ENCODE data around the gene CYTH1.
"Not testable (repeated sequence)": the region's sequence is repeated elsewhere in the genome, so short reads cannot be mapped to it uniquely, and the experiment has no call there.

CYTH1 gene

DNA sequence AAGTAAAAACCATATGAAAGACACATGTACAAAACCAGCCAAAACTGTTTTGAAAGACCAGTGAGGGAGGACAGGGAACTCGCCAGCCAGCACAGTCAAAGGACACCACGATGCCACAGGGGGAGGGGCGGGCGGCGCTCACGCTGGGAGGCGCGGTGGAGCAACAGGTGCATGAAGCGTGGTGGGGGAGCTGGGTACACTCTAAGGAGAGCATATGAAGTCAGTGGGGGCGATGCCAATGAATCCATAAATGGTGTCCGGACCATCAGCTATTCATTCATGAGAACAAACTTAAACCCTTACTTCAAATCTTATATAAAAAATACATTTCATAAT, 103.9 kb downstream of the CYTH1 start:
- no peaks in the 10 kb centered on the region for H3K9me3 ChIP-seq (ENCODE audit: low read length)
- no peak overlapping the region for H3K9ac ChIP-seq (ENCODE audit: low read length)
- H3K4me3 ChIP-seq (ENCODE audit: low read depth in 1 of 2, low read length in 2 of 2), result no peak overlapping the region
- no peak overlapping the region for H3K27ac ChIP-seq (ENCODE audit: low read depth, low read length)
- peaks cover 9% of the 10 kb centered on the region for H3K4me1 ChIP-seq (ENCODE audit: insufficient read depth, low read length)
- no peaks in the 10 kb centered on the region for H3K27me3 ChIP-seq (ENCODE audit: control insufficient read depth in 1 of 2, insufficient read depth in 2 of 2, low read length in 2 of 2)
- H3K36me3 ChIP-seq (ENCODE audit: insufficient read depth, low read length), result peaks cover 53% of the 10 kb centered on the region

DNA sequence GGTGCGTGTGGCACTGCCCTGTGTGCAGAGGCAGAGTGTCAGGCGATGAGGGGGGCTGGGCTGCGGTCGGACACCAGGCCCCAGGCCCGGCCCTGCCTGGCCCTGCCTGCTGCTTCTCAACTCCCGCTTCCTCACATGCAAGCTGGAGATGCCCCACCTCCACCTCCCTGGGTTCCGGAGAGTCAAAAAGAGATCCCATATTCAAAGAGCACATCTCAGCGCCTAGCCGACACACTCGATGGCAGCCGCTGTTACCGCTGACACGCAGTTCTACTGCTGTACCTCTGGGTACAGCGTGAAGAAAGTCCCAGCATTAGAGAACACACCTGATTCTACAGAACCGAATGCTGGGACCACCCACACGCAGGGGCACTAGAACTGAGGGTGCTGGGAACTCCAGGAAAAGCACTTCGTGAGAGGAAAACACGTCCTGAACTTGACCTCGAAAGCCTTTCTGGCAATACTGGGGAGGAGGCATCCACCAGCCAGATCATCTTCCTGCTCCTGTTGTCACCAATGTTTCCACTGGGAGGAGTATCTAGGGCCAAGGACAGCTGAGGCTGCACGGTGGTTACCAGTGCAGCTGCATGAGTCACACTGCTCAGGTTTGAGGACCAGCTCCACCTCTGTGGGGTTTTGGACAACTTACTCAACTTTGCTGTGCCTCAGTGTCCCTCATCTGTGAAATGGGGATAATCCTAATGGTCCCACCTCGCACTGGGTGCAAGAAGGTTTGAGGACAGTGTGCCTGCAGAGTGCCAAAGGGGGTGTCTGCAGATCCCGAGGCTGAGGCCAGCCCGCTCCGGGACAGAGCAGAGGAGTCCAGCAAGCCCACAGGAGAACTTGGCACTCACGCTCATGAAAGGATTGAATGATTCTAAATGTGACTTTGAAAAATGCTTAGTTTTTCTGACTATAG, 104.5 kb downstream of the CYTH1 start:
- H3K27ac ChIP-seq (ENCODE audit: low read depth, low read length), result no peak overlapping the region

DNA sequence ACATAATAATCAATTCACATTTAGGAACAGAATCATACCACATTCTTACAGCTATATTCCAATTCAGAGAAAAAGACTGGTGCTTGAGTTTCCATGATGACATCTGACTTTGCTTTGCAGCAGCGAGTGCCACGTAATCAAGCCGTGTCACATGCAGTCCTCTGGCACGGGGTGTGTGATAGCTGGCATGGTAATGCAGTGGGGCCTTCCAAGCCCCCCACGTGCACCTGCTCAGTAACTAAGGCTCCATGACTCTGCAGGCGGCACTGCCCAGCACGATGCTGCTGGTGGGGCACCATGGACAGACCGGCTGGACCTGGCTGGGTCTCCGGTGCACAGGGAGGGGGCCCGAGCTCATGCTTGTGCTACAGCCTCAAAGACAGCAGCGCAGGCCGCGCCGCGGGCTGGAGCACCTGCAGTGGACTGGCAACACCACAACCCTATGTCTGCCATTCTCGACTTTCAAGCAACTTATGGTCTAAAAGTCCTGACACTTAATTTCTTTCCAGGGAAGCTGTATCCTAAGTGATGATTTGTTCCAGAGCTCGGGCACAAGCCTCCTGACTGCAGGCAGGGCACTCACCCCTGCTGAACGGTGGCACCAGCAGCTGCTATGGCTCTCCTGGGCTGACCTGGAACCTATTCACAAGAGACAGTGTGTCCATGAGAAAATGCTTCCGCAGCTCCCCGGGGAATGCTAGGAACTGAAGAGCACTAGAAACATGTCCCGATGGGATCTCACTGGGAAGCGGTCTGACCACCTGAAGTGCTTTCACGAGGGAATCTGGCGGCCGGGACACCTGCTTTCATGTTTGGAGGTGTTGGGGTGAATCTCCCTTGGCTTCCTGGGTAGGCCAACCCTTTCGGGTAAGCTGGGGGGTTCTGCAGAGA, 105.4 kb downstream of the CYTH1 start:
- no peak overlapping the region for H3K27ac ChIP-seq (ENCODE audit: low read depth, low read length)
- no peaks in the 10 kb centered on the region for H3K27me3 ChIP-seq (ENCODE audit: control insufficient read depth in 1 of 2, insufficient read depth in 2 of 2, low read length in 2 of 2)
- peaks cover 53% of the 10 kb centered on the region for H3K36me3 ChIP-seq (ENCODE audit: insufficient read depth, low read length)
- no peaks in the 10 kb centered on the region for H3K9me3 ChIP-seq (ENCODE audit: low read length)
- H3K4me3 ChIP-seq (ENCODE audit: low read depth in 1 of 2, low read length in 2 of 2), result no peak overlapping the region
- peaks cover 9% of the 10 kb centered on the region for H3K4me1 ChIP-seq (ENCODE audit: insufficient read depth, low read length)
- no peak overlapping the region for H3K9ac ChIP-seq (ENCODE audit: low read length)

More for the DNA sequence above, 104.5 kb downstream of the CYTH1 start:
- peaks cover 9% of the 10 kb centered on the region for H3K4me1 ChIP-seq (ENCODE audit: insufficient read depth, low read length)
- H3K4me3 ChIP-seq (ENCODE audit: low read depth in 1 of 2, low read length in 2 of 2), result no peak overlapping the region
- no peaks in the 10 kb centered on the region for H3K9me3 ChIP-seq (ENCODE audit: low read length)
- H3K9ac ChIP-seq (ENCODE audit: low read length), result no peak overlapping the region
- no peaks in the 10 kb centered on the region for H3K27me3 ChIP-seq (ENCODE audit: control insufficient read depth in 1 of 2, insufficient read depth in 2 of 2, low read length in 2 of 2)
- H3K36me3 ChIP-seq (ENCODE audit: insufficient read depth, low read length), result peaks cover 53% of the 10 kb centered on the region

DNA sequence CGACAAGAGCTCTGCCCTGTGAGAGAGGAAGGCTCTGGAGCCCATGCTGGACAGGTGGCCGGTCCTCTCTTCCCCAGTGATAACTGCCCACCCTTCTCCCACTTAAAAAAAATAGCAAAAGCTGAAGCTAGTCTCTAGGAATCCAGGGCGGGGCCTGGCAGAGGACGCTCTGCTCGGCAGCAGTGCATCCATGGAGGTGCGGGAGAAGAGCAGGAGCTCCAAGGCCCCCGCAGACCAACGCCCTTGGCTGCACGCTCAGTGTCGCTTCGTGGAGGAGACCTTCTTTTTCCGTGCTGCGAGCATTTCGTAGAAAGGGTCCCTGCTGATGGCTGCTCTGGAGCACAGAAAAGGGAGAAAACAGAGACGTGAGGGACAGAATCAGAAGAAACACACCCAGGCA, 106.2 kb downstream of the CYTH1 start:
- H3K9ac ChIP-seq (ENCODE audit: low read length), result no peak overlapping the region
- no peak overlapping the region for H3K27ac ChIP-seq (ENCODE audit: low read depth, low read length)
- H3K36me3 ChIP-seq (ENCODE audit: insufficient read depth, low read length), result peaks cover 53% of the 10 kb centered on the region
- no peaks in the 10 kb centered on the region for H3K27me3 ChIP-seq (ENCODE audit: control insufficient read depth in 1 of 2, insufficient read depth in 2 of 2, low read length in 2 of 2)
- H3K9me3 ChIP-seq (ENCODE audit: low read length), result no peaks in the 10 kb centered on the region
- peaks cover 2% of the 10 kb centered on the region for H3K4me1 ChIP-seq (ENCODE audit: insufficient read depth, low read length)
- no peak overlapping the region for H3K4me3 ChIP-seq (ENCODE audit: low read depth in 1 of 2, low read length in 2 of 2)

DNA sequence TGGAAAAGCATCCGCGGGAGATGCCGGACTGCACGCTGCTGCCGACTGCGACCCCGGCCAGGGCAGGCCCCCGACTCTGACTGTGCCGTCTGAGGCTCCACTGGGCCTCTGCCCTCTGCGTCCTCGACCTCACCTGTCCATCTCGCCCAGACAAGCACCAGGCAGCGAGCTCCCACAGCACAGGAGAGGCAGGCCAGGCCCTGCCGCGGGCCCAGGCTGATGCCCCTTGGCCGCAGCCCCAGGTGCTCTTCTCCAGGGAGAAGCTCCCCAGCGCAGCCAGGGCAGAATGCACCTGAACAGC, 106.8 kb downstream of the CYTH1 start:
- H3K27ac ChIP-seq (ENCODE audit: low read depth, low read length), result no peak overlapping the region
- H3K4me3 ChIP-seq (ENCODE audit: low read depth in 1 of 2, low read length in 2 of 2), result no peak overlapping the region
- no peak overlapping the region for H3K9ac ChIP-seq (ENCODE audit: low read length)
- no peaks in the 10 kb centered on the region for H3K9me3 ChIP-seq (ENCODE audit: low read length)
- H3K36me3 ChIP-seq (ENCODE audit: insufficient read depth, low read length), result peaks cover 53% of the 10 kb centered on the region
- H3K27me3 ChIP-seq (ENCODE audit: control insufficient read depth in 1 of 2, insufficient read depth in 2 of 2, low read length in 2 of 2), result no peaks in the 10 kb centered on the region
- no peaks in the 10 kb centered on the region for H3K4me1 ChIP-seq (ENCODE audit: insufficient read depth, low read length)

DNA sequence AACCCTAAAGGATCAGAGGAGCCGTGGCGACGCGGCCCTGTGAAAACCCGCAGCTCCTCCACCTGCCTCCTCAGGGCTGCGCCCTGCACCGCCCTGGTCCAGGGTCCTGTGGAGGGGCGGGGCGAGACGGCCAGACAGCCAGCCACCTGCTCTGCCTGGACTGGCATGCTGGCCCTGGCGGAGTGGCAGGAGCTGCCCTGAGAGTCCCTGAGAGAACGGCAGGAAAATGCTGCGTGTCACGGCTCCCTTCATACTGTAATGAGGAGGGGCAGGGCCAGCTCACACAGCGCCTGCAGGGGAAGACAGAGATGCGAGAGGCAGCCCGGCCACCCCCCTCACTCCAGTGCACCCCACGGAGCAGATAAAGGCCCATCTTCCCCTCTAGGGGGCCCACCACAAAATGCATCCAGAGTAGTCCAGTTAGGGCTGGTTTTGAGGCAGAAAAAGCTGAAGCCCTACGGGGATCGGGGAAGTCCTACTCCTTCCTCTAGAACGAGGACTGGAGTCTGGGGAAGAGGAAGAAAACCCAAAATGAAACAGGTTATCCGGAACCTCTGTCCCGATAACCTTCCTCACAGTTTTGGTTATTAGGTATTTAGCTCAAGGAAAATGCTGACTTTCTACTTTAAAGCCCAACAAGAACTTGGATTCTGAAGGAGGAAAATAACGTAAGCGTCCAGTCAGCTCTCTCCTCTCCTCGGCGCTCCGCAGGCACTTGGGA, 107.3 kb downstream of the CYTH1 start:
- Histone ChIP-seq H3K27me3 (ENCODE audit: control insufficient read depth in 1 of 2, insufficient read depth in 2 of 2, low read length in 2 of 2) (no peaks in the 10 kb centered on the region), H3K9me3 (ENCODE audit: low read length) (no peaks in the 10 kb centered on the region), H3K27ac (ENCODE audit: low read depth, low read length) (no peak overlapping the region), H3K9ac (ENCODE audit: low read length) (no peak overlapping the region), H3K4me3 (ENCODE audit: low read depth in 1 of 2, low read length in 2 of 2) (no peak overlapping the region), H3K36me3 (ENCODE audit: insufficient read depth, low read length) (peaks cover 48% of the 10 kb centered on the region), H3K4me1 (ENCODE audit: insufficient read depth, low read length) (no peaks in the 10 kb centered on the region)

DNA sequence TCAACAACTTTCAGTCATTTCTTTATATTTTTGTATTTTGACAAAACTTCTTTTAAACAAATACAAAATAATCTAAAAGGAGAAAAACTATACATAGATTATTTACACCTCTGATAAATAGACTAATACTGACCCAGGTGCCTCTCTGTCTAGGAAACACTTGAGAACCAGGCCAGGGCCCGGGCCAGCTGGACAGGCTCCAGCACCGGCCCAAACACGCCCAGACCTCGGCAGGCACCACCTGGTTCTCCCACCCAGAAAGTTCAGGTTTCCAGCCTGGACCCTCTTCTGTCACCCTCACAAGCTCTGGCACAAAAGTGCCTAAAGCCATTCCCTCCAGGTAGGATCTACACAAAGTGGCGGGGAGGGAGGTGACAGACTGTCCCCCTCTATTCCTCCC, 107.9 kb downstream of the CYTH1 start:
- Histone ChIP-seq H3K9ac (ENCODE audit: low read length) (no peak overlapping the region), H3K9me3 (ENCODE audit: low read length) (no peaks in the 10 kb centered on the region), H3K4me1 (ENCODE audit: insufficient read depth, low read length) (no peaks in the 10 kb centered on the region), H3K4me3 (ENCODE audit: low read depth in 1 of 2, low read length in 2 of 2) (no peak overlapping the region), H3K36me3 (ENCODE audit: insufficient read depth, low read length) (peaks cover 42% of the 10 kb centered on the region), H3K27ac (ENCODE audit: low read depth, low read length) (no peak overlapping the region), H3K27me3 (ENCODE audit: control insufficient read depth in 1 of 2, insufficient read depth in 2 of 2, low read length in 2 of 2) (no peaks in the 10 kb centered on the region)

DNA sequence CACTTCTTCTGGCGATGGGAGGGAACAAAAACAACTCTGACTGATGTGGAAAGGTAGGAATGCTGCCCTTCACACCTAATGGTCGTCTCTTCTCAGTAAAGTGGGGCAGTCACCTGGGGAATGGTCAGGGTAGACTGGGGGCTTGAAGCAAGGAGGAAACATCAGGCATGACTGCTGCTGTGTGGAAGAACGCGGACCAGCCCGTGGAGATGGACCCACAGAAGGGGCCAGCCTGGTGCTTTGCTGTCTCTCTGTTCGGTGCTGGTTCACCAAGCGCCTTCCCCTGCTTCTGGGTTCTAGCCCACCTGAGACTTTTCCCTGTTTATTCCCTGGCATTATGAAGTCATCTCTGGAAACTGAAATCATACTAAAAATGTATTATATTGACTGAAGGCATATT, 108.7 kb downstream of the CYTH1 start:
- Histone ChIP-seq H3K27me3 (ENCODE audit: control insufficient read depth in 1 of 2, insufficient read depth in 2 of 2, low read length in 2 of 2) (no peaks in the 10 kb centered on the region), H3K36me3 (ENCODE audit: insufficient read depth, low read length) (peaks cover 35% of the 10 kb centered on the region), H3K4me1 (ENCODE audit: insufficient read depth, low read length) (no peaks in the 10 kb centered on the region), H3K9me3 (ENCODE audit: low read length) (no peaks in the 10 kb centered on the region), H3K9ac (ENCODE audit: low read length) (no peak overlapping the region), H3K27ac (ENCODE audit: low read depth, low read length) (no peak overlapping the region), H3K4me3 (ENCODE audit: low read depth in 1 of 2, low read length in 2 of 2) (no peak overlapping the region)

DNA sequence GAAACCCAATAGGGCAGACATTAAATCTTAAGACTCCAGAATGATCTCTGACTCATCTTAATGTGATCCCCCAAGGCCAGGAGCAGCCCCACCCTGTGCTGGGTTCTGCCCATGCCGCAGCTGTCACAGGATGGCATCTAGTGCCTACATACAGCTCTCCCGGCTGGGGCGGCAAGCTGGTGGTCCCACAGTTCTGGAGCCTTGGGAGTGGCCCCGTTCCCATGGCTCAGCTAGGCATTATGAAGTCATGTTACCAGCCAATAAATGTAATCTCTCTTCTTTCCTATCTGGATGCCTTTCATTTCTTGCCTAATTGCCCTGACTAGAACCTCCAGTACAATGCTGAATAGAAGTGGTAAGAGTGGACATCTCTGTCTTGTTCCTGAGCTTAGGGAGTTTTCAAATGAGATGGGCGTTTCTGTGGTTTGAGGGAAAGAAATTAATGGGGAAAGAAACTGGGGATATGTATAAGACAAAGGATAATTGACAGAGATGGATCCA, 109.2 kb downstream of the CYTH1 start:
- H3K4me3 ChIP-seq (ENCODE audit: low read depth in 1 of 2, low read length in 2 of 2), result no peak overlapping the region
- no peak overlapping the region for H3K27ac ChIP-seq (ENCODE audit: low read depth, low read length)
- no peaks in the 10 kb centered on the region for H3K9me3 ChIP-seq (ENCODE audit: low read length)
- no peak overlapping the region for H3K9ac ChIP-seq (ENCODE audit: low read length)
- H3K36me3 ChIP-seq (ENCODE audit: insufficient read depth, low read length), result peaks cover 34% of the 10 kb centered on the region
- no peaks in the 10 kb centered on the region for H3K27me3 ChIP-seq (ENCODE audit: control insufficient read depth in 1 of 2, insufficient read depth in 2 of 2, low read length in 2 of 2)
- H3K4me1 ChIP-seq (ENCODE audit: insufficient read depth, low read length), result no peaks in the 10 kb centered on the region

DNA sequence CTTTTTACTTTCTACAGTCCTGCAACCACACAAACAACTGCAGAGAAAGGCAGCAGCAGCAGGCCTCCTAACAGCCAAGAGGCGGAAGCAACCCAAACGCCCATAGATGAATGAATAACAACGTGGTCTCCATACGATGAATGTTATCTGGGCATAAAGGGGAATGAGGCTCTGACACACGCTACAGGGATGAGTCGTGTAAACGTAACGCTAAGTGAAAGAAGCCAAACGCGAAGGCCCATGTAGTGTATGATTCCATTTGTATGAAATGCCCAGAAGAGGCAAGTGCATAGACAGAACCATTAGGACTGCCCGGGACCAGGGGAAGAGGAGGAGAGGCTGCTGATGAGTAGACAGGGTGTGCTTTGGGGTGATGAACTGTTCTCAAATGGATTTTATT, 110.1 kb downstream of the CYTH1 start:
- Histone ChIP-seq H3K27ac (ENCODE audit: low read depth, low read length) (no peak overlapping the region), H3K4me1 (ENCODE audit: insufficient read depth, low read length) (no peaks in the 10 kb centered on the region), H3K36me3 (ENCODE audit: insufficient read depth, low read length) (peaks cover 25% of the 10 kb centered on the region), H3K9me3 (ENCODE audit: low read length) (no peaks in the 10 kb centered on the region), H3K9ac (ENCODE audit: low read length) (no peak overlapping the region), H3K27me3 (ENCODE audit: control insufficient read depth in 1 of 2, insufficient read depth in 2 of 2, low read length in 2 of 2) (no peaks in the 10 kb centered on the region), H3K4me3 (ENCODE audit: low read depth in 1 of 2, low read length in 2 of 2) (no peak overlapping the region)

DNA sequence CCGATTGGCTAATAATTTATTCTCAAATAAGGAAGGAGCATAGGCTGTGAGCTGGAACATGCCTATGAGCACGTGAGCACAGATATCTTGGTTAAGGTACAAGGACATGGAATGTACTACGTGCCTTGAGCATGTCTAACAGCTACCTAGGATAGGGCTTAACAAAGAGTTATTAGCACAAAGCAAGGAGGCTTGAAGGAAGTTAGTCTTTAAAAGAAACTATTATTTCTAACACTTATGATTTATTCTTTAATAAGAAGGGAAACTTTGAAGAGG, 110.4 kb downstream of the CYTH1 start:
- H3K4me1 ChIP-seq (ENCODE audit: insufficient read depth, low read length); H3K27ac ChIP-seq (ENCODE audit: low read depth, low read length); H3K9ac ChIP-seq (ENCODE audit: low read length); H3K4me3 ChIP-seq (ENCODE audit: low read depth in 1 of 2, low read length in 2 of 2); H3K27me3 ChIP-seq (ENCODE audit: control insufficient read depth in 1 of 2, insufficient read depth in 2 of 2, low read length in 2 of 2); H3K9me3 ChIP-seq (ENCODE audit: low read length): not testable (repeated sequence)
- peaks cover 22% of the 10 kb centered on the region for H3K36me3 ChIP-seq (ENCODE audit: insufficient read depth, low read length)

Data from muscle layer of colon (tissue), 2 donors.